Activated B cell treated with CpG ODN at 0.5 μM for 24 hours (primary cell): ENCODE results near the gene ZBTB32. TPM values are rescaled to one million over a fixed set of nuclear protein-coding genes. Genes with fewer than 3 reads are reported as not detected.
A peak's percentile ranks its signal among the peaks of the same experiment; 100 is the strongest.

ENCODE experiments used
- ATAC-seq: fragments of 200-7000 bp; cut with Tn5 transposase; one replicate; pipeline ENCODE4 v1.10.0; 2021; ENCODE audit warnings: low read depth, mild to moderate bottlenecking, moderate library complexity
- CTCF ChIA-PET: fragments of 350-600 bp; sonication (Branson Sonifier 250); formaldehyde crosslinking; loops from one replicate; lab custom pipeline; 2021; ENCODE audit warnings: antibody characterized with exemption; lab: Charles Lee
- POLR2A ChIA-PET: fragments of 350-600 bp; sonication (Branson Sonifier 250); formaldehyde crosslinking; loops from one replicate; lab custom pipeline; 2021; ENCODE audit warnings: antibody characterized with exemption; lab: Charles Lee
- DNase-seq: peaks from one replicate; pipeline ENCODE4 v3.0.0; 2022
- H3K27ac Mint-ChIP-seq: one replicate; pipeline ENCODE4 v1.8.0; 2020; ENCODE audit warnings: mixed read lengths
- H3K27me3 Mint-ChIP-seq: one replicate; pipeline ENCODE4 v1.8.0; 2021; ENCODE audit warnings: mixed read lengths
- H3K36me3 Mint-ChIP-seq: one replicate; pipeline ENCODE4 v1.8.0; 2021; ENCODE audit warnings: low read depth, mixed read lengths
- H3K4me1 Mint-ChIP-seq: one replicate; pipeline ENCODE4 v1.8.0; 2021; ENCODE audit warnings: mixed read lengths
- H3K4me3 Mint-ChIP-seq: one replicate; pipeline ENCODE4 v1.8.0; 2020; ENCODE audit warnings: mild to moderate bottlenecking, mixed read lengths
- H3K9me3 Mint-ChIP-seq: one replicate; pipeline ENCODE4 v1.8.0; 2020; ENCODE audit warnings: mixed read lengths
- intact Hi-C: fragments of 100-400 bp; cut with micrococcal nuclease; formaldehyde crosslinking; loops from one replicate; pipeline ENCODE4 v1.15.1; 2024
- total RNA-seq: library from RNA; stranded (reverse); gene quantifications from 2 replicates; pipeline ENCODE4 v1.2.3, GENCODE V29; 2022
- TF ChIP-seq, protein P1 (sequence below): fragments of 200-600 bp; IDR thresholded peaks from one replicate; pipeline ENCODE4 v1.8.0; 2022; ENCODE audit warnings: antibody characterized with exemption, mild to moderate bottlenecking

The ZBTB32 gene
- total RNA-seq, 1 donor from 2014 or later: 21.4 TPM

DNA sequence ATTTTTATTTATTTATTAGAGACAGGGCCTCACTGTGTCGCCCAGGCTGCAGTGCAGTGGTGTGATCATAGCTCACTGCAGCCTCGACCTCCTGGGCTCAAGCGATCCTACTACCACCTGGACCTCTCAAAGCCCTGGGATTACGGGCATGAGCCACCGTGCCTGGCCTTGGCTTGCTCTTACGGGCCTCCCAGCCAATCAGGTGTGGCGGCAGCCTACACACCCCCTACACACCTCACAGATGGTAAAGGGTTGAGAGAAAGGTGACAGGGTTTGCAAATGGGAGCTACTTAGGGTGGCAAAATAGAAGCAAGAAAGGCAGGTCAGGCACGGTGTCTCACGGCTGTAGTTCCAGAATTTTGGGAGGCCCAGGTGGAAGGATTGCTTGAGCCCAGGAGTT, 1.0 kb upstream of the ZBTB32 start:
- no peak overlapping the region for H3K27ac Mint-ChIP-seq

DNA sequence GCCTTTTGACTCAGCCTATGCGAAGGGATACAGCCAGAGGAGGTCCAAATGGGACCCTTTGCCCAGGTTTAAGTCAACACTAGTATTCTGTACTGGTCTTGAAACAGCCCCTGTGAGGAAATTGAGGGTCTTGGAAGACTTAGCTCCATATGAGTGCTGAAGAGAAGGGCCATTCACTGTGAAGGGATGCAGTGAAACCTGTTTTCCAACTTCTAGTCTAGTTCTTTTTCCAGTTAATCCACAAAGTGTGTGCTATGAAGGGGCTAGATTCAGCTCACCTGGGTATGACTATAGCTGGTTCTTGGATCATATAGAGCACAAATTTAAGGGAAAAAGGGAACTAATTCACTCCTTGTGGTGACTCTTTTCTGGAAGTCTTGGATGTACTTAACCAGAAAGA, 4.0 kb downstream of the ZBTB32 start:
- Mint-ChIP-seq H3K27me3 (no peaks in the 10 kb centered on the region), H3K4me3 (no peak overlapping the region), H3K9me3 (no peaks in the 10 kb centered on the region), H3K4me1 (peaks cover 33% of the 10 kb centered on the region), H3K36me3 (no peaks in the 10 kb centered on the region), H3K27ac (no peak overlapping the region)
- TF ChIP-seq, protein P1, sequence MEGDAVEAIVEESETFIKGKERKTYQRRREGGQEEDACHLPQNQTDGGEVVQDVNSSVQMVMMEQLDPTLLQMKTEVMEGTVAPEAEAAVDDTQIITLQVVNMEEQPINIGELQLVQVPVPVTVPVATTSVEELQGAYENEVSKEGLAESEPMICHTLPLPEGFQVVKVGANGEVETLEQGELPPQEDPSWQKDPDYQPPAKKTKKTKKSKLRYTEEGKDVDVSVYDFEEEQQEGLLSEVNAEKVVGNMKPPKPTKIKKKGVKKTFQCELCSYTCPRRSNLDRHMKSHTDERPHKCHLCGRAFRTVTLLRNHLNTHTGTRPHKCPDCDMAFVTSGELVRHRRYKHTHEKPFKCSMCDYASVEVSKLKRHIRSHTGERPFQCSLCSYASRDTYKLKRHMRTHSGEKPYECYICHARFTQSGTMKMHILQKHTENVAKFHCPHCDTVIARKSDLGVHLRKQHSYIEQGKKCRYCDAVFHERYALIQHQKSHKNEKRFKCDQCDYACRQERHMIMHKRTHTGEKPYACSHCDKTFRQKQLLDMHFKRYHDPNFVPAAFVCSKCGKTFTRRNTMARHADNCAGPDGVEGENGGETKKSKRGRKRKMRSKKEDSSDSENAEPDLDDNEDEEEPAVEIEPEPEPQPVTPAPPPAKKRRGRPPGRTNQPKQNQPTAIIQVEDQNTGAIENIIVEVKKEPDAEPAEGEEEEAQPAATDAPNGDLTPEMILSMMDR: no peak
- DNase-seq: no peak
- no peak for ATAC-seq
- ChIA-PET CTCF (interaction anchor here (0.8 kb wide), 1 partner anchor 14 kb away, joined by 6 read pairs; no protein-coding TSS in a partner anchor), POLR2A (no interaction called here)
- intact Hi-C loops: no loop called here

More for the DNA sequence above, 1.0 kb upstream of the ZBTB32 start:
- intact Hi-C loops: loop anchor here (2.0 kb wide), 2 partner anchors 75 to 351 kb away; partner anchors contain the start of genes RBM42, THAP8 and WDR62
- H3K9me3 Mint-ChIP-seq: no peaks in the 10 kb centered on the region
- no peaks in the 10 kb centered on the region for H3K27me3 Mint-ChIP-seq
- no peak overlapping the region for H3K4me3 Mint-ChIP-seq
- DNase-seq (no peak), ATAC-seq (no peak)
- CTCF ChIA-PET: interaction anchor here (2.2 kb wide), 1 partner anchor 9 kb away, joined by 4 read pairs; no protein-coding TSS in a partner anchor
- peaks cover 2% of the 10 kb centered on the region for H3K36me3 Mint-ChIP-seq
- TF ChIP-seq, protein P1: no peak
- POLR2A ChIA-PET: interaction anchor here (0.7 to 10.7 kb wide), 6 partner anchors 10 to 228 kb away, joined by 3 to 238 read pairs (median 7); partner anchors contain the start of genes IGFLR1, PSENEN and U2AF1L4
- peaks cover 7% of the 10 kb centered on the region for H3K4me1 Mint-ChIP-seq

DNA sequence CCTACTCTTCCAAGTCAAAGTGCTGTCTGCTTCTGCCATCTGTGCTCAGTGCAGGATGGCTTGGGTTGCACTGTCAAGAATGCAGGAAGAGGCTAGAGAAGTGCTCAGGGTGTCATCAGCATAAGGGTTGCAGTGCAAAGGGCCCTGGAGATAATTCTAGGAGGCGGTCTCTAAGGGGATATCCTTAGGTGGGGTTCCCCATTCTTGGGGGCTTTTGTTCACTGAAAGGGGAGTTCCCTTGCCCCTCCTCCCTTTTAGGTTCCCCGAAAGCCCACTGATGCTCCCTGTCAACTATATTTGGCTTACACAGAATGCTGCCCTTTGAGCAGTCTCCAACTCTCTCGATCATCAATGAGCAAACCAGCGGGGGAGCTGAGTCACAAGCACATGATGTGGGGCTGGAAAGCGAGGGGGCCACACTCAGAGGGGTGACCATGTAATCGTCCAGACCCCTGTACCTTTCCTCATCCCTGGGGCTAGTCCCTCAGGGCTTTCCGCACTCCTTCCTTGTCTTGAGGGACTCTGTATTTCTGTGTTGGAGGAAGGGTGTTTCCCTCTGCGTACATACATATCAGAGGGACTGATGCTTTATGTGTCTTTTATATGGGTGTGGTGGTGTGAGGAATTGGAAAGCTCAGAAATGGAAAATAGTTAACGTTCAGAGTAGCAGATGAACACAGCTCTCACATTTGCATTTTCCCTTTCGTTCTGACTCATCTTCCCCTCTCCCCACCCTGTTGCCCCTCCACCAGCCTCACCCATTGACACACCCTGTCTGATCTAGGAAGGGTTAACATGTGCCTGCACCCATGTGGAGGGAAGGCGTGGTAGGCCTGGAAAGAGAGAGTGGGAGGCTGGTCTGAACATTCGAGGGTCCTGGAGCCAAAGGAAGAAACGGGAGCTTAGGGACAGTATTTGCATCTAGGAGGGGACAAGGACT, 6.7 kb downstream of the ZBTB32 start:
- Mint-ChIP-seq H3K4me3 (peak overlapping the region; percentile 62), H3K4me1 (peaks cover 59% of the 10 kb centered on the region), H3K27me3 (no peaks in the 10 kb centered on the region), H3K9me3 (no peaks in the 10 kb centered on the region), H3K36me3 (no peaks in the 10 kb centered on the region), H3K27ac (peak overlapping the region; percentile 96)
- TF ChIP-seq, protein P1: no peak
- ChIA-PET POLR2A (interaction anchor here (0.6 to 7.2 kb wide), 13 partner anchors 10 to 673 kb away, joined by 3 to 238 read pairs (median 5); partner anchors contain the start of genes COX6B1, HAUS5, IGFLR1 and LIN37), CTCF (interaction anchor here (5.7 kb wide), 1 partner anchor 15 kb away, joined by 57 read pairs; no protein-coding TSS in a partner anchor)
- intact Hi-C loops: loop anchor here (1.0 to 10.0 kb wide), 4 partner anchors 9 to 386 kb away; partner anchors contain the start of genes CD22 and FFAR1
- peak; percentile 56 for ATAC-seq
- peak; percentile 53 for DNase-seq

DNA sequence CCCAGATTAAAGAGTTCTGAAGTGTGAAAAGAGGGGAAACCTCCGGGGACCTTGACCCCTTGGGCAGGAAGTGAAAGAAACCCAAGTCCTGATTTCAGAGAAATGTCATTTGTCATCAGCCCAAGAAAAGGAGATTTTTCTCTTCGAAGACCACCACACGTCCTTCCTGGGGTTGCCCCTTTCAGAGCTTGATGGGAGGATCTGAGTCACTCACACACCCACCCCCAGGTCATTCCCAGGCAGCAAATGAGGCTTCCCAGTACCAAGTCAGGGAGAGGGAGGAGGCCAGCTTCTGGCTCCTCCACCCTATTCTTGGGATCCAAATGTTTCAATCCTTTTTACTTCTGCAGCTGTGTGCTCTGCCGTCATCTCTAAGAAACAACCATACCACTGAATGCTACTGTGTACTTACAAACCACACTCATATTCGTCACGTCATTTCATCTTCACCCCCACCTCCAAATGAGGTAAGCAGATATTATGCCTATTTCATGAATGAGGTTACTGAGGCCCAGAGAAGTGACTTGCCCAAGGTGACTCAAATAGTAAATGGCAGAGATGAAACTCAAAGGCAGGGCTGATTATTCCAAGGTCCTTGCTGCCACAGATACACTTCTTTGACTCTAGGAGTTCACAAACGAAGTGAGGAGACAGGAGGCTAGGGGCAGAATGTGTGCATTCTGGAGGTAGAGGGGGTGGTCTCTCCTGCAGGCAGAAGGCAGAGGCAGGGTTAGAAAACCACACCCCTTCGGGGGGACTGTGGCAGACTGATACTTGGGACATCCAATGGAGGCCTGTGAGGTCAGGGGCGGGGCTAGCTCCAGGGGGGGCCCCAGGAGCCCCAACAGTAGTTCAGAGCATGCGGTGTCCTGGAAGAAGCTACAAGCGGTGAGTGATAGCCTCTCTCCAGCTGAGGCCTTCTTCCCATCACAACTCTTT, 8.5 kb downstream of the ZBTB32 start:
- ChIA-PET POLR2A (interaction anchor here (0.5 to 7.2 kb wide), 11 partner anchors 14 to 393 kb away, joined by 4 to 238 read pairs (median 6); partner anchors contain the start of genes COX6B1, IGFLR1, LIN37 and NFKBID), CTCF (interaction anchor here (5.7 kb wide), 1 partner anchor 17 kb away, joined by 57 read pairs; no protein-coding TSS in a partner anchor)
- Mint-ChIP-seq H3K4me1 (peaks cover 67% of the 10 kb centered on the region), H3K9me3 (no peaks in the 10 kb centered on the region), H3K27ac (peak overlapping the region; percentile 96), H3K27me3 (no peaks in the 10 kb centered on the region), H3K36me3 (peaks cover 7% of the 10 kb centered on the region), H3K4me3 (peak overlapping the region; percentile 93)
- ATAC-seq (peak; percentile 1), DNase-seq (peak; percentile 42)
- TF ChIP-seq, protein P1: no peak
- intact Hi-C loops: loop anchor here (5.0 to 10.0 kb wide), 2 partner anchors 366 to 388 kb away; partner anchors contain the start of genes CD22 and FFAR1
